HG03571 (cell line): ENCODE results near the gene TMEM212.
"Not testable (repeated sequence)": the region's sequence is repeated elsewhere in the genome, so short reads cannot be mapped to it uniquely, and the experiment has no call there.

Source experiments
- ATAC-seq: cut with Tn5 transposase; IDR thresholded peaks from one replicate; pipeline ENCODE4 v1.9.1; 2021; ENCODE audit not compliant: unreplicated experiment

The TMEM212 gene

GRCh38 chr3:171854649-171855305, 11.6 kb downstream of the TMEM212 start:
- no peak for ATAC-seq

GRCh38 chr3:171858770-171859169, 15.6 kb downstream of the TMEM212 start:
- not testable (repeated sequence) for ATAC-seq

- ATAC-seq: no peak
These were observed 17.8 kb downstream of the TMEM212 start for GRCh38 chr3:171860830-171861535.

- ATAC-seq: no peak
These were observed 19.2 kb downstream of the TMEM212 start for GRCh38 chr3:171862392-171862791.

- no peak for ATAC-seq
These were observed 19.9 kb downstream of the TMEM212 start for GRCh38 chr3:171862993-171863521.

GRCh38 chr3:171863920-171864319, 20.8 kb downstream of the TMEM212 start:
- ATAC-seq: no peak

GRCh38 chr3:171865191-171865865, 22.2 kb downstream of the TMEM212 start:
- no peak for ATAC-seq

GRCh38 chr3:171867981-171868380, 24.8 kb downstream of the TMEM212 start:
- ATAC-seq: no peak

GRCh38 chr3:171871392-171872274, 28.5 kb downstream of the TMEM212 start:
- ATAC-seq: no peak

GRCh38 chr3:171873580-171873979, 30.4 kb downstream of the TMEM212 start:
- ATAC-seq: no peak

GRCh38 chr3:171874251-171874681, 31.1 kb downstream of the TMEM212 start:
- no peak for ATAC-seq

GRCh38 chr3:171874879-171875278, 31.7 kb downstream of the TMEM212 start:
- ATAC-seq: no peak

GRCh38 chr3:171875923-171876412, 32.8 kb downstream of the TMEM212 start:
- ATAC-seq: no peak

GRCh38 chr3:171876680-171877147, 33.6 kb downstream of the TMEM212 start:
- no peak for ATAC-seq

- ATAC-seq: no peak
These were observed 35.5 kb downstream of the TMEM212 start for GRCh38 chr3:171878461-171879225.

GRCh38 chr3:171879472-171879871, 36.3 kb downstream of the TMEM212 start:
- ATAC-seq: no peak

GRCh38 chr3:171880101-171880870, 37.1 kb downstream of the TMEM212 start:
- ATAC-seq: no peak

- no peak for ATAC-seq
These were observed 38.1 kb downstream of the TMEM212 start for GRCh38 chr3:171881251-171881650.
